CD14-positive monocyte (primary cell): ENCODE data around the gene CYP4F8. TPM values are rescaled to one million over a fixed set of nuclear protein-coding genes. Genes with fewer than 3 reads are reported as not detected.
A peak's percentile ranks its signal among the peaks of the same experiment; 100 is the strongest.

Experiments used
- DNase-seq, 3 donors: peaks; one replicate each; pipeline ENCODE4 v3.0.0-alpha.2; 2011 to 2022
- H2AFZ ChIP-seq: 2 replicates; pipeline ENCODE4 v1.6.0; 2012; ENCODE audit warnings: mild to moderate bottlenecking, low read depth, low read length, inconsistent platforms; ENCODE audit not compliant: insufficient read depth, poor library complexity, severe bottlenecking
- H3K27ac ChIP-seq, 2 donors: 1 replicate in 1 of 2; 2 replicates in 1 of 2; pipeline ENCODE4 v1.5.1; 2012 to 2013; ENCODE audit warnings: low read length in 2 of 2, control low read depth in 1 of 2, inconsistent platforms in 1 of 2, low read depth in 1 of 2, mild to moderate bottlenecking in 1 of 2
- H3K27me3 ChIP-seq, 2 donors: one replicate each; pipeline versions ENCODE4 v1.6.0 to v1.6.1; 2011 to 2013; ENCODE audit warnings: low read length in 2 of 2; ENCODE audit not compliant: control insufficient read depth in 2 of 2, insufficient read depth in 2 of 2
- H3K36me3 ChIP-seq, 2 donors: replicated peaks in 1 of 2; 1 replicate in 1 of 2; 2 replicates in 1 of 2; pipeline versions ENCODE4 v1.5.1 to v1.6.1; 2012 to 2013; ENCODE audit warnings: low read length in 2 of 2, control low read depth in 1 of 2, inconsistent platforms in 1 of 2, mild to moderate bottlenecking in 1 of 2; ENCODE audit not compliant: insufficient read depth in 2 of 2, control insufficient read depth in 1 of 2
- H3K4me1 ChIP-seq, 2 donors: 1 replicate in 1 of 2; 2 replicates in 1 of 2; pipeline versions ENCODE4 v1.5.1 to v1.6.1; 2012 to 2013; ENCODE audit warnings: low read length in 2 of 2, control low read depth in 1 of 2, inconsistent platforms in 1 of 2, mild to moderate bottlenecking in 1 of 2, moderate library complexity in 1 of 2; ENCODE audit not compliant: insufficient read depth in 2 of 2, control insufficient read depth in 1 of 2
- H3K4me2 ChIP-seq: replicated peaks from 2 replicates; pipeline ENCODE3; 2012; ENCODE audit warnings: low read length, moderate library complexity, mild to moderate bottlenecking; ENCODE audit not compliant: poor library complexity, severe bottlenecking; ENCODE audit errors: extremely low read depth
- H3K4me3 ChIP-seq, 3 experiments: fragments of 200-600 bp in 1 of 3; sonication (generic) in 1 of 3; replicated peaks in 1 of 3; 1 replicate in 2 of 3; 2 replicates in 1 of 3; pipeline ENCODE4 v1.5.1; 2011 to 2013; ENCODE audit warnings: low read length in 3 of 3, mild to moderate bottlenecking in 3 of 3, control low read depth in 2 of 3, low read depth in 2 of 3, inconsistent platforms in 1 of 3, moderate library complexity in 1 of 3
- H3K79me2 ChIP-seq: 2 replicates; pipeline ENCODE4 v1.6.0; 2012; ENCODE audit warnings: mild to moderate bottlenecking, control low read depth, inconsistent platforms, low read length, moderate library complexity; ENCODE audit not compliant: insufficient read depth
- H3K9ac ChIP-seq: 2 replicates; pipeline ENCODE4 v1.6.0; 2017; ENCODE audit warnings: low read length, mild to moderate bottlenecking; ENCODE audit not compliant: insufficient read depth, poor library complexity, severe bottlenecking
- H3K9me3 ChIP-seq, 2 donors: replicated peaks in 1 of 2; 1 replicate in 1 of 2; 2 replicates in 1 of 2; pipeline versions ENCODE4 v1.5.1 to v1.6.1; 2012 to 2013; ENCODE audit warnings: low read length in 2 of 2, control low read depth in 1 of 2; ENCODE audit not compliant: control insufficient read depth in 1 of 2, insufficient read depth in 1 of 2
- H4K20me1 ChIP-seq: 2 replicates; pipeline ENCODE4 v1.6.0; 2012; ENCODE audit warnings: mild to moderate bottlenecking, low read length, control low read depth, moderate library complexity; ENCODE audit not compliant: insufficient read depth
- H3K27ac Mint-ChIP-seq, 7 donors: one replicate each; pipeline ENCODE4 v1.8.0; 2020; ENCODE audit warnings: mild to moderate bottlenecking in 7 of 7, mixed read lengths in 7 of 7, moderate library complexity in 6 of 7, inconsistent platforms in 2 of 7
- H3K27me3 Mint-ChIP-seq, 3 donors: one replicate each; pipeline ENCODE4 v1.8.0; 2021 to 2022; ENCODE audit warnings: low read depth in 3 of 3, mild to moderate bottlenecking in 3 of 3, mixed read lengths in 3 of 3, moderate library complexity in 3 of 3, inconsistent platforms in 1 of 3
- H3K36me3 Mint-ChIP-seq, 2 donors: one replicate each; pipeline ENCODE4 v1.8.0; 2020; ENCODE audit warnings: mixed read lengths in 2 of 2, inconsistent platforms in 1 of 2, mild to moderate bottlenecking in 1 of 2
- H3K4me1 Mint-ChIP-seq: one replicate; pipeline ENCODE4 v1.8.0; 2020; ENCODE audit warnings: mild to moderate bottlenecking, mixed read lengths
- H3K4me3 Mint-ChIP-seq, 2 donors: one replicate each; pipeline ENCODE4 v1.8.0; 2020; ENCODE audit warnings: mild to moderate bottlenecking in 2 of 2, mixed read lengths in 2 of 2, moderate library complexity in 1 of 2
- H3K9me3 Mint-ChIP-seq, 7 donors: one replicate each; pipeline ENCODE4 v1.8.0; 2020 to 2022; ENCODE audit warnings: mixed read lengths in 7 of 7, mild to moderate bottlenecking in 6 of 7, moderate library complexity in 6 of 7, inconsistent platforms in 2 of 7
- WGBS: methylation state at CpG from one replicate; pipeline ENCODE4 v1.1.5; 2013; ENCODE audit warnings: missing lambda C conversion rate; ENCODE audit not compliant: insufficient coverage; 5-methylcytosine and 5-hydroxymethylcytosine counted together
- intact Hi-C, 2 donors: fragments of 100-400 bp; cut with micrococcal nuclease; formaldehyde crosslinking; loops; one replicate each; pipeline versions ENCODE4 v1.15.0 to v1.15.1; 2023
- polyA plus RNA-seq, 3 donors: library from polyadenylated mRNA; depleted of rRNA in 1 of 3; unstranded in 2 of 3; stranded (reverse) in 1 of 3; fragments of 300-500 nt in 2 of 3; fragments of >200 nt in 1 of 3; fragmentation: Illumina TruSeq in 2 of 3; gene quantifications; 1 replicate in 2 of 3; 2 replicates in 1 of 3; pipeline ENCODE4 v1.2.3, GENCODE V29; 2012 to 2021
- TF ChIP-seq, protein P1 (sequence below): fragments of 200-600 bp; IDR thresholded peaks from one replicate; pipeline ENCODE4 v1.8.0; 2022; ENCODE audit warnings: antibody characterized with exemption, mild to moderate bottlenecking

Gene CYP4F8
- polyA plus RNA-seq, 3 donors: not detected

DNA sequence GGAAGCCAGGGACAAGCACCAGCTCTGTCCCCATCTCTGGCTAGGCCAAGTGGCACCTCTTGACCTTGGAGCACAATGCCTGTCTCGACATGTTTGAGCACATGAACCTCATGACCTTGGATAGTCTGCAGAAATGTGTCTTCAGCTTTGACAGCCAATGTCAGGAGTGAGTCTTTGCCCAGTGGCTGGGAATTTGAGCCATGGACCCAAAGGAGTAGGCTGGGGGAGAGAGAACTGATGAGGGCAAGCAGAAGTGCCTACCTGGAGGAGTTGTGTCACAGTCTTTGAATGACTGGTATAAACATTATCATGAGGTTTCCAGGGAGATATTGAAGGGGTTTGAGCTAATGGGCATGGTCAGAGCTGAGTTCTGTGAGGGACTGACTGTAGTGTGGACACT lies 51.2 kb downstream of the CYP4F8 start:
- no peak overlapping the region for H3K4me3 Mint-ChIP-seq
- intact Hi-C loops: no loop called here
- no peaks in the 10 kb centered on the region for H3K36me3 Mint-ChIP-seq
- no peak for DNase-seq
- Histone ChIP-seq H3K27me3 (peaks cover 0 to 2% of the 10 kb centered on the region in 2 donors), H3K9me3 (peaks cover 0 to 3% of the 10 kb centered on the region in 2 donors), H3K79me2 (no peaks in the 10 kb centered on the region), H3K36me3 (no peaks in the 10 kb centered on the region), H3K27ac (no peak overlapping the region), H3K9ac (no peak overlapping the region), H3K4me3 (no peak overlapping the region), H2AFZ (no peak overlapping the region), H3K4me2 (no peak overlapping the region), H4K20me1 (no peaks in the 10 kb centered on the region), H3K4me1 (peaks cover 24 to 27% of the 10 kb centered on the region in 2 donors)
- TF ChIP-seq, protein P1, sequence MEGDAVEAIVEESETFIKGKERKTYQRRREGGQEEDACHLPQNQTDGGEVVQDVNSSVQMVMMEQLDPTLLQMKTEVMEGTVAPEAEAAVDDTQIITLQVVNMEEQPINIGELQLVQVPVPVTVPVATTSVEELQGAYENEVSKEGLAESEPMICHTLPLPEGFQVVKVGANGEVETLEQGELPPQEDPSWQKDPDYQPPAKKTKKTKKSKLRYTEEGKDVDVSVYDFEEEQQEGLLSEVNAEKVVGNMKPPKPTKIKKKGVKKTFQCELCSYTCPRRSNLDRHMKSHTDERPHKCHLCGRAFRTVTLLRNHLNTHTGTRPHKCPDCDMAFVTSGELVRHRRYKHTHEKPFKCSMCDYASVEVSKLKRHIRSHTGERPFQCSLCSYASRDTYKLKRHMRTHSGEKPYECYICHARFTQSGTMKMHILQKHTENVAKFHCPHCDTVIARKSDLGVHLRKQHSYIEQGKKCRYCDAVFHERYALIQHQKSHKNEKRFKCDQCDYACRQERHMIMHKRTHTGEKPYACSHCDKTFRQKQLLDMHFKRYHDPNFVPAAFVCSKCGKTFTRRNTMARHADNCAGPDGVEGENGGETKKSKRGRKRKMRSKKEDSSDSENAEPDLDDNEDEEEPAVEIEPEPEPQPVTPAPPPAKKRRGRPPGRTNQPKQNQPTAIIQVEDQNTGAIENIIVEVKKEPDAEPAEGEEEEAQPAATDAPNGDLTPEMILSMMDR: no peak
- no peak overlapping the region for H3K27ac Mint-ChIP-seq
- peaks cover 12% of the 10 kb centered on the region for H3K4me1 Mint-ChIP-seq
- 63% methylated on average over 1 of the region's 1 CpG for WGBS
- peaks cover 0 to 3% (median 0%) of the 10 kb centered on the region in 7 donors for H3K9me3 Mint-ChIP-seq
- H3K27me3 Mint-ChIP-seq: peaks cover 1 to 9% (median 8%) of the 10 kb centered on the region in 3 donors

DNA sequence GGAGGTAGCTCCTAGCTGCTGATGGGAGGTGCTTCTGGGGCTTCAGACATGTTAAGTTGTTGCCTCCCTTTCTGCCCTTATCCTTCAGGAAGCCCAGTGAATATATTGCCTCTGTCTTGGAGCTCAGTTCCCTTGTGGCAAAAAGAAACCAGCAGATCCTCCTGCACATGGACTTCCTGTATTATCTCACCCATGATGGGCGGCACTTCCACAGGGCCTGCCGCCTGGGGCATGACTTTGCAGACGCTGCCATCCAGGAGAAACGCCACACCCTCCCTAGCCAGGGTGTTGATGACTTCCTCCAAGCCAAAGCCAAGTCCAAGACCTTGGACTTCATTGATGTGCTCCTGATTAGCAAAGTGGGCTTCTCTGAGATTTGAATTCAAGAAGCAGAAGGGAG lies 51.9 kb downstream of the CYP4F8 start:
- TF ChIP-seq, protein P1: no peak
- peaks cover 1 to 9% (median 8%) of the 10 kb centered on the region in 3 donors for H3K27me3 Mint-ChIP-seq
- H3K4me3 Mint-ChIP-seq: no peak overlapping the region
- peak; percentile 41 to 54 (median 46) for DNase-seq
- no peaks in the 10 kb centered on the region for H3K36me3 Mint-ChIP-seq
- H3K79me2 ChIP-seq: no peaks in the 10 kb centered on the region
- no peak overlapping the region for H3K27ac Mint-ChIP-seq
- peaks cover 12% of the 10 kb centered on the region for H3K4me1 Mint-ChIP-seq
- peaks cover 0 to 3% of the 10 kb centered on the region in 2 donors for H3K9me3 ChIP-seq
- no peak overlapping the region for H3K27ac ChIP-seq
- peaks cover 0 to 3% (median 0%) of the 10 kb centered on the region in 7 donors for H3K9me3 Mint-ChIP-seq
- H4K20me1 ChIP-seq: no peaks in the 10 kb centered on the region
- H3K4me1 ChIP-seq: peaks cover 24 to 27% of the 10 kb centered on the region in 2 donors
- no peak overlapping the region for H3K4me2 ChIP-seq
- H2AFZ ChIP-seq: no peak overlapping the region
- 0% methylated on average over 3 of the region's 4 CpGs for WGBS
- H3K9ac ChIP-seq: no peak overlapping the region
- no peaks in the 10 kb centered on the region for H3K36me3 ChIP-seq
- peaks cover 0 to 2% of the 10 kb centered on the region in 2 donors for H3K27me3 ChIP-seq
- no peak overlapping the region for H3K4me3 ChIP-seq
- intact Hi-C loops: no loop called here
